ENCODE results near the gene SLC38A10. TPM values are rescaled to one million over a fixed set of nuclear protein-coding genes. Genes with fewer than 3 reads are reported as not detected.

Gene SLC38A10
- total RNA-seq, 3 donors from 2014 or later (not counting 1 experiment from before 2014, with no cell fraction given): 72.2 to 104 (median 90.5) TPM

GRCh38 chr17:81209141-81209540, 86.0 kb downstream of the SLC38A10 start:
- Mint-ChIP-seq H3K27me3 (ENCODE audit: low read depth in 2 of 2) (no peaks in the 10 kb centered on the region), H3K4me3 (no peak overlapping the region), H3K9me3 (no peaks in the 10 kb centered on the region), H3K4me1 (no peaks in the 10 kb centered on the region), H3K27ac (no peak overlapping the region), H3K36me3 (no peaks in the 10 kb centered on the region)
- Histone ChIP-seq H3K27me3 (ENCODE audit: control insufficient read depth, insufficient read depth, low read length) (no peaks in the 10 kb centered on the region), H3K27ac (ENCODE audit: low read length) (no peak overlapping the region), H3K36me3 (ENCODE audit: control insufficient read depth, insufficient read depth, low read length) (no peaks in the 10 kb centered on the region), H3K4me1 (ENCODE audit: control insufficient read depth, insufficient read depth, low read length) (no peaks in the 10 kb centered on the region), H3K4me3 (ENCODE audit: low read length) (no peak overlapping the region), H3K9me3 (ENCODE audit: control insufficient read depth, insufficient read depth, low read length) (no peaks in the 10 kb centered on the region)
- no peak for DNase-seq
- intact Hi-C loops (cut with micrococcal nuclease): no loop called here
- ATAC-seq: no peak
- 98% methylated on average over 16 of the region's 16 CpGs for WGBS (ENCODE audit: insufficient coverage)
- TF ChIP-seq CTCF (IDR thresholded peaks at IDR 0.05): no peak

GRCh38 chr17:81208651-81209050, 86.5 kb downstream of the SLC38A10 start:
- H3K27ac ChIP-seq (ENCODE audit: low read length): no peak overlapping the region
- DNase-seq: no peak
- Mint-ChIP-seq H3K36me3 (no peaks in the 10 kb centered on the region), H3K9me3 (no peaks in the 10 kb centered on the region), H3K4me3 (no peak overlapping the region), H3K27me3 (ENCODE audit: low read depth in 2 of 2) (no peaks in the 10 kb centered on the region), H3K4me1 (no peaks in the 10 kb centered on the region), H3K27ac (no peak overlapping the region)
- no peaks in the 10 kb centered on the region for H3K4me1 ChIP-seq (ENCODE audit: control insufficient read depth, insufficient read depth, low read length)
- H3K4me3 ChIP-seq (ENCODE audit: low read length): no peak overlapping the region
- no peaks in the 10 kb centered on the region for H3K36me3 ChIP-seq (ENCODE audit: control insufficient read depth, insufficient read depth, low read length)
- no peak for ATAC-seq
- no peaks in the 10 kb centered on the region for H3K9me3 ChIP-seq (ENCODE audit: control insufficient read depth, insufficient read depth, low read length)
- intact Hi-C loops (cut with micrococcal nuclease): no loop called here
- TF ChIP-seq CTCF (IDR thresholded peaks at IDR 0.05): no peak
- no peaks in the 10 kb centered on the region for H3K27me3 ChIP-seq (ENCODE audit: control insufficient read depth, insufficient read depth, low read length)
- 96% methylated on average over 10 of the region's 10 CpGs for WGBS (ENCODE audit: insufficient coverage)

DNA sequence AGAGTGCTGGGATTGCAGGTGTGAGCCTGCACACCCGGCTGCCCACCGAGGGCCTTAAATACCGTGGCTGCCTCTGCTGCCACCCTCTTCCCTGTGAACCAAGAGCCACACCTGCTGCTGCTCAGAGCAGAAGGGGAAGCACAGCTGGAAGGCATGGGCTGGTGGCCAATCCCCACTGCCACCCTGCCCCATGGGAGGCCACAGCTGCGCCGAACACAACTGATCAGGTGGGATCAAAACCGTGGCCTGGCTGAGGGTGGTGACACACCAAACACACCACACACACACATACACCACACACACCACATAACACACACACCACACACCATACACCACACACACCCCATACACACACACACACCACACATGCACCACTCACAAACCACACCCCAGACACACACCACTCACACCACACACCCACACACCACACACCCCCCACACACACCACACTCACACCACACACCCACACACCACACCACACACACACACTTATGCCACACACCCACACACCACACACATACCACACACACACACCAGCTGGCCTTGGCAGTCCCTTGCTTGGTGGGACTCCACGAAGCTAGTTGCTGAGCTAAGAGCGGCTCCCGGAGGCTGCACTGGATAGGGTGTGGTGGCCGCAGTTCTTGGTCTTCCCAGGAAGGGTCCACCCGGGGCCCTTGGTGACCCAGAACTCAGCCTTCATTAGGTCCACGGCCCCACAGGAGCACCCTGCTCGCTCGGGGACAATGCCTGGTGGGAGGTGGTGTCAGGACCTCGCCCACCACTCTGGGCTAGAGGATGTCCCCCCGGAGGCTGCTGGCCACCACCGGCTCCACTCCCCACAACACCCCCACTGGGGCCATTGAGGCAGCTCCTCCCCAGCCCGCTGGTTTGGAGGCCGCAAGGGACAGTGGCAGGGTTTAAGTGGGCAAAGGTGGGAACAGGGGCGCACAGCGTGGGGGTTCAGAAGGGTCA, 87.2 kb downstream of the SLC38A10 start:
- no peaks in the 10 kb centered on the region for H3K4me1 ChIP-seq (ENCODE audit: control insufficient read depth, insufficient read depth, low read length)
- no peak for TF ChIP-seq CTCF (IDR thresholded peaks at IDR 0.05)
- no peak for ATAC-seq
- Mint-ChIP-seq H3K36me3 (no peaks in the 10 kb centered on the region), H3K27me3 (ENCODE audit: low read depth in 2 of 2) (no peaks in the 10 kb centered on the region), H3K4me1 (no peaks in the 10 kb centered on the region), H3K4me3 (no peak overlapping the region), H3K9me3 (no peaks in the 10 kb centered on the region), H3K27ac (peak overlapping the region; percentile 31 to 69)
- H3K27me3 ChIP-seq (ENCODE audit: control insufficient read depth, insufficient read depth, low read length): no peaks in the 10 kb centered on the region
- no peak overlapping the region for H3K27ac ChIP-seq (ENCODE audit: low read length)
- H3K36me3 ChIP-seq (ENCODE audit: control insufficient read depth, insufficient read depth, low read length): no peaks in the 10 kb centered on the region
- H3K9me3 ChIP-seq (ENCODE audit: control insufficient read depth, insufficient read depth, low read length): no peaks in the 10 kb centered on the region
- 78% methylated on average over 21 of the region's 21 CpGs for WGBS (ENCODE audit: insufficient coverage)
- H3K4me3 ChIP-seq (ENCODE audit: low read length): no peak overlapping the region
- intact Hi-C loops (cut with micrococcal nuclease): no loop called here
- DNase-seq: no peak

Data from natural killer cell (primary cell).